ENCODE results near the gene LTB4R2.
"Not testable (repeated sequence)": the region's sequence is repeated elsewhere in the genome, so short reads cannot be mapped to it uniquely, and the experiment has no call there.

LTB4R2 gene

GRCh38 chr14:24353559-24354481 is 43.9 kb downstream of the LTB4R2 start:
- Histone ChIP-seq H3K9ac (ENCODE audit: low read length) (no peak overlapping the region), H3F3A (ENCODE audit: insufficient read depth, low read length) (no peaks in the 10 kb centered on the region), H4K20me1 (ENCODE audit: insufficient read depth, low read length) (no peaks in the 10 kb centered on the region), H3K4me3 (ENCODE audit: low read depth, low read length, poor library complexity, severe bottlenecking) (no peak overlapping the region), H3K36me3 (ENCODE audit: insufficient read depth, low read length) (no peaks in the 10 kb centered on the region), H3K9me2 (ENCODE audit: low read depth, low read length) (no peaks in the 10 kb centered on the region), H2AFZ (ENCODE audit: low read length) (no peak overlapping the region), H3K4me2 (ENCODE audit: low read length) (no peak overlapping the region), H3K4me1 (ENCODE audit: insufficient read depth, low read length, severe bottlenecking) (no peaks in the 10 kb centered on the region), H3K9me3 (ENCODE audit: low read length) (no peaks in the 10 kb centered on the region), H3K79me2 (ENCODE audit: insufficient read depth, low read length) (no peaks in the 10 kb centered on the region), H3K27me3 (ENCODE audit: insufficient read depth, low read length) (peaks cover 3% of the 10 kb centered on the region; the same call in 1 of the 2 replicates), H3K27ac (ENCODE audit: low read depth, low read length, poor library complexity, severe bottlenecking) (no peak overlapping the region)
- no peak for TF ChIP-seq EZH2 (IDR thresholded peaks at IDR 0.05; ENCODE audit: borderline replicate concordance, low read length)
- no peak for TF ChIP-seq CTCF (IDR thresholded peaks at IDR 0.05; ENCODE audit: low read length)

- H3K4me2 ChIP-seq (ENCODE audit: low read length); H3K9me2 ChIP-seq (ENCODE audit: low read depth, low read length); H3K36me3 ChIP-seq (ENCODE audit: insufficient read depth, low read length); H3K27ac ChIP-seq (ENCODE audit: low read depth, low read length, poor library complexity, severe bottlenecking); H3K9me3 ChIP-seq (ENCODE audit: low read length); H2AFZ ChIP-seq (ENCODE audit: low read length); H4K20me1 ChIP-seq (ENCODE audit: insufficient read depth, low read length); H3K79me2 ChIP-seq (ENCODE audit: insufficient read depth, low read length); H3F3A ChIP-seq (ENCODE audit: insufficient read depth, low read length); H3K27me3 ChIP-seq (ENCODE audit: insufficient read depth, low read length); H3K9ac ChIP-seq (ENCODE audit: low read length); H3K4me3 ChIP-seq (ENCODE audit: low read depth, low read length, poor library complexity, severe bottlenecking); H3K4me1 ChIP-seq (ENCODE audit: insufficient read depth, low read length, severe bottlenecking): not testable (repeated sequence)
Observed at GRCh38 chr14:24354482-24354825, 44.5 kb downstream of the LTB4R2 start.

GRCh38 chr14:24355009-24355408 is 45.1 kb downstream of the LTB4R2 start:
- H3K36me3 ChIP-seq (ENCODE audit: insufficient read depth, low read length): no peaks in the 10 kb centered on the region
- no peak overlapping the region for H3K9ac ChIP-seq (ENCODE audit: low read length)
- no peak overlapping the region for H3K27ac ChIP-seq (ENCODE audit: low read depth, low read length, poor library complexity, severe bottlenecking)
- H3K4me1 ChIP-seq (ENCODE audit: insufficient read depth, low read length, severe bottlenecking): no peaks in the 10 kb centered on the region
- H3K4me2 ChIP-seq (ENCODE audit: low read length): no peak overlapping the region
- H3K27me3 ChIP-seq (ENCODE audit: insufficient read depth, low read length): no peaks in the 10 kb centered on the region; the same call in 1 of the 2 replicates
- no peaks in the 10 kb centered on the region for H3K9me3 ChIP-seq (ENCODE audit: low read length)
- H3K9me2 ChIP-seq (ENCODE audit: low read depth, low read length): no peaks in the 10 kb centered on the region
- TF ChIP-seq EZH2 (IDR thresholded peaks at IDR 0.05; ENCODE audit: borderline replicate concordance, low read length) (no peak), CTCF (IDR thresholded peaks at IDR 0.05; ENCODE audit: low read length) (no peak)
- H2AFZ ChIP-seq (ENCODE audit: low read length): no peak overlapping the region
- H3F3A ChIP-seq (ENCODE audit: insufficient read depth, low read length): no peaks in the 10 kb centered on the region
- no peak overlapping the region for H3K4me3 ChIP-seq (ENCODE audit: low read depth, low read length, poor library complexity, severe bottlenecking)
- no peaks in the 10 kb centered on the region for H4K20me1 ChIP-seq (ENCODE audit: insufficient read depth, low read length)
- H3K79me2 ChIP-seq (ENCODE audit: insufficient read depth, low read length): no peaks in the 10 kb centered on the region

- Histone ChIP-seq H3K9me2 (ENCODE audit: low read depth, low read length) (no peaks in the 10 kb centered on the region), H3K27ac (ENCODE audit: low read depth, low read length, poor library complexity, severe bottlenecking) (no peak overlapping the region), H2AFZ (ENCODE audit: low read length) (no peak overlapping the region), H3K4me1 (ENCODE audit: insufficient read depth, low read length, severe bottlenecking) (no peaks in the 10 kb centered on the region), H3K9me3 (ENCODE audit: low read length) (no peaks in the 10 kb centered on the region), H3F3A (ENCODE audit: insufficient read depth, low read length) (no peaks in the 10 kb centered on the region), H3K27me3 (ENCODE audit: insufficient read depth, low read length) (no peaks in the 10 kb centered on the region; the same call in 1 of the 2 replicates), H3K4me3 (ENCODE audit: low read depth, low read length, poor library complexity, severe bottlenecking) (no peak overlapping the region), H4K20me1 (ENCODE audit: insufficient read depth, low read length) (no peaks in the 10 kb centered on the region), H3K4me2 (ENCODE audit: low read length) (no peak overlapping the region), H3K36me3 (ENCODE audit: insufficient read depth, low read length) (no peaks in the 10 kb centered on the region), H3K79me2 (ENCODE audit: insufficient read depth, low read length) (no peaks in the 10 kb centered on the region), H3K9ac (ENCODE audit: low read length) (no peak overlapping the region)
- TF ChIP-seq CTCF (IDR thresholded peaks at IDR 0.05; ENCODE audit: low read length): no peak
- TF ChIP-seq EZH2 (IDR thresholded peaks at IDR 0.05; ENCODE audit: borderline replicate concordance, low read length): no peak
Observed at GRCh38 chr14:24356208-24356607, 46.3 kb downstream of the LTB4R2 start.

Data from OCI-LY1 (cell line).